Brain microvascular endothelial cell (primary cell): ENCODE results near the gene AGTR1.

Experiments
- DNase-seq: peaks from one replicate; pipeline ENCODE4 v3.0.0-alpha.2; 2020
- H3K27ac ChIP-seq: fragments of 250-450 bp; sonication (Bioruptor Pico); 2 replicates; pipeline ENCODE4 v1.5.1; 2020; ENCODE audit warnings: mild to moderate bottlenecking, moderate library complexity
- H3K27me3 ChIP-seq: fragments of 250-450 bp; sonication (Bioruptor Pico); replicated peaks from 2 replicates; pipeline ENCODE4 v1.5.1; 2020; ENCODE audit warnings: mild to moderate bottlenecking
- H3K36me3 ChIP-seq: fragments of 250-450 bp; sonication (Bioruptor Pico); replicated peaks from 2 replicates; pipeline ENCODE4 v1.5.1; 2020; ENCODE audit warnings: mild to moderate bottlenecking
- H3K4me3 ChIP-seq: 2 replicates; pipeline ENCODE4 v1.5.1; 2011; ENCODE audit warnings: low read depth, mild to moderate bottlenecking, control low read depth, low read length, moderate library complexity
- CTCF ChIP-seq: IDR thresholded peaks from 2 replicates; pipeline ENCODE4 v1.5.1; 2011; ENCODE audit warnings: low read depth, mild to moderate bottlenecking, moderate library complexity, low read length, control low read depth, inconsistent platforms; ENCODE audit errors: missing control alignments
- in situ Hi-C: cut with HindIII; loops from 2 replicates; pipeline ENCODE4 v1.10.0; 2017; ENCODE audit warnings: low sequenced_read_pairs, low pct_ligation_motif_present

AGTR1 gene

GRCh38 chr3:148735597-148735996 is 37.9 kb downstream of the AGTR1 start:
- no peak for DNase-seq
- Histone ChIP-seq H3K27ac (no peak overlapping the region), H3K36me3 (no peaks in the 10 kb centered on the region), H3K27me3 (no peaks in the 10 kb centered on the region), H3K4me3 (no peak overlapping the region)
- in situ Hi-C loops: no loop called here
- TF ChIP-seq CTCF: no peak

DNA sequence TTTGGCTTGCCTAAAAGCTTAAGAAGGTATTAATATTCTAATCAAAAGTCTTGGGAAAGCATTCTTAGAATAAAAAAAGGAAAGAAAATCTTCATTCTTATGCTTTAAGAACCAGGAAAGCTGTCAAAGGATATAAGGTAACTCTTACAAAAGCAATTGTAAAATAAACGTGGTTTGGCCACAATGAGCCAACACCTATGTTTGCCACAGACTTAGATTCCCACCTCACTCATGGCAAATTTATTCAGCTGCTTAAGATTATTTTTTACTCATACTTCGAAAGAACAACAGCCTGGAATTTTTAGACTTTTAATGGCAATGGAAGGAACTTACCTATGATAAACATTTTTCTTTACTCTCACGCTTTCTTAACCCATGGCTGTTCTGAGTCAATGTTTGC is 38.4 kb downstream of the AGTR1 start:
- Histone ChIP-seq H3K27me3 (no peaks in the 10 kb centered on the region), H3K36me3 (no peaks in the 10 kb centered on the region), H3K4me3 (no peak overlapping the region), H3K27ac (no peak overlapping the region)
- DNase-seq: no peak
- no peak for TF ChIP-seq CTCF
- in situ Hi-C loops: no loop called here

DNA sequence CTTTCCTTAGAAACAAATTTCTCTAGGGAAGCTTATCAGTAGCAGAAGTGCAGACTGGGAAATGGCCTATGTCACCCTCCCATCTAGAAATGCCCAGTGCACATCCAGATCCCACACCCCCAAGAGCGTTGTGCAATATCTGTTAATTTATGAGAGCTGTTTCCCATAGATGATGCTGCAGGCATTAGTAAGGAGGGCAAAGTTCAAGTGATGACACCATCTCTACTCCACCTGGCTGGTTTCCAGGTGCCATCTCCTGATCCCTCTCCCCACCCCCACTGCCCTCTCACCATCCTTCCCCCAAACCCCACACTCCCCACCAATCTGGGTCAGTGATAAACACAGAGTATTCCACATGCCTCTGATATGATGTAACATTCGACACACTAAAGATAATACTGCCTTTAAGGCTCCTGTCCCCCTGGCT is 39.4 kb downstream of the AGTR1 start:
- no peak for DNase-seq
- no peak overlapping the region for H3K27ac ChIP-seq
- H3K36me3 ChIP-seq: no peaks in the 10 kb centered on the region
- in situ Hi-C loops: no loop called here
- no peak overlapping the region for H3K4me3 ChIP-seq
- no peak for TF ChIP-seq CTCF
- no peaks in the 10 kb centered on the region for H3K27me3 ChIP-seq

GRCh38 chr3:148739720-148740119 is 42.0 kb downstream of the AGTR1 start:
- Histone ChIP-seq H3K4me3 (no peak overlapping the region), H3K27ac (no peak overlapping the region), H3K27me3 (no peaks in the 10 kb centered on the region), H3K36me3 (no peaks in the 10 kb centered on the region)
- in situ Hi-C loops: no loop called here
- TF ChIP-seq CTCF: no peak
- DNase-seq: no peak

DNA sequence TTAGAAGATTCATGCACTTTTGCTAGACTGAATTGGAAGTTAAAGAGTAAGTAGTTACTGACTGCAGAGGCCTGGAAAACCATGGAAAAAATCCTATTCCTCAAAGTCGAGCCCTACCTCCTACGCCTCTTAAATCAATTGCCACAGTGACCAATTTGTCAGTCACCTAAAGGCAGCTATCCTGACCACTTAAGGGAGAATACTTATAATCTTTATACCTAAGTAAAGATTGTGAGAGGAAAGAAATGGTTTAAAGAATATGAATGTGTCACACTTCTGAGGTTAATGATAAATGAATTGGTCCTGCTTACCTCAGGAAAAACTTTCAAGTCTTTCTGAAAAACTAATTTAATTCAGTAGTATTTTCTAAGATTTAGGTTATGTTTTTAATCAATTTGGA is 42.6 kb downstream of the AGTR1 start:
- in situ Hi-C loops: no loop called here
- DNase-seq: no peak
- H3K4me3 ChIP-seq: no peak overlapping the region
- no peak for TF ChIP-seq CTCF
- H3K27me3 ChIP-seq: no peaks in the 10 kb centered on the region
- H3K36me3 ChIP-seq: no peaks in the 10 kb centered on the region
- H3K27ac ChIP-seq: no peak overlapping the region

GRCh38 chr3:148741219-148741618 is 43.5 kb downstream of the AGTR1 start:
- H3K27me3 ChIP-seq: no peaks in the 10 kb centered on the region
- H3K27ac ChIP-seq: no peak overlapping the region
- no peak overlapping the region for H3K4me3 ChIP-seq
- TF ChIP-seq CTCF: no peak
- in situ Hi-C loops: no loop called here
- H3K36me3 ChIP-seq: no peaks in the 10 kb centered on the region
- no peak for DNase-seq
